ENCODE measurements around the gene STEAP1B. TPM values are rescaled to one million over a fixed set of nuclear protein-coding genes. Genes with fewer than 3 reads are reported as not detected.
A peak's percentile ranks its signal among the peaks of the same experiment; 100 is the strongest.
"Not testable (repeated sequence)": the region's sequence is repeated elsewhere in the genome, so short reads cannot be mapped to it uniquely, and the experiment has no call there.

STEAP1B gene
- total RNA-seq, 1 donor from 2014 or later, result 1.4 TPM

DNA sequence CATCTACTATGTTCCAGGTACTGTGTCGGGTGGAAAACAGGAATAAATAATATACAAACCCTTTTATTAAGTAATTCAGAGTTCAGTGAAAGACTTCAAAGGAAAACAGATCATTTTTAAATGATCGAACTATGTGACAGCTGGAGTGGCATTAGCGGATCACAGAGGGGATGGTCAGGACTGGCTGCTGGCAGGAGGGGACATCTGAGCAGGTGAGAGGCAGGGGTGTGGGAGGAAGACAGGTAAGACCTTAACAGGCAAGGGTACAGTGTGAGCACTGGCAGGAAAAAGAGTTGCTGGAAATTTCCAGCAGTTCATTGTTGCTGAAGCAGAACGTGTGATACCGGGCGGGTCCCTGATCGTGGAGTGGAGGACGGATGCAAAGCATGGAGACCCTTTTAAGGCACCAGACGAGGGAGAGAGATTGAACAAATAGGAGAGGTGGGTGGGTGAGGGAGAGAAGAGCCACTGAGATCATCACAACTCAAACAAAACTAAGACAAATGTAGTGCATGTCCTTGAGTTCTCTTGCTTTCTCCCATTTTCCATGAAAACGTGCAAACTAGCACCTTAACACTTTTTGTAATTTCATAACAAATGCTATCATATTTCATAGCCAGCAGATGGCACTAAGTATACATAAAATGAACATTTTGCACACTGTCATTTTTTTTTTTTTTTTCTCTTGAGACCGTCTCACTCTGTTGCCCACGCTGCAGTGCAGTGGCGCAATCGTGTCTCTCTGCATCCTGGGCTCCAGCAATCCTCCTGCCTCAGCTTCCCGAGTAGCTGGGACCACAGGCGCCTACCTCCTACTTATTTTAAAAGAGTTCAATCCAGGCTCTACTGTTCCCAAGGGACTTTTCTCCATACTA lies 23.7 kb upstream of the STEAP1B start:
- H3K27ac Mint-ChIP-seq (ENCODE audit: unreplicated experiment); H3K36me3 Mint-ChIP-seq (ENCODE audit: unreplicated experiment); DNase-seq (ENCODE audit: extremely low spot score, unreplicated experiment); H3K9me3 Mint-ChIP-seq (ENCODE audit: unreplicated experiment); H3K4me1 Mint-ChIP-seq (ENCODE audit: unreplicated experiment): not testable (repeated sequence)
- TF ChIP-seq, protein P1, sequence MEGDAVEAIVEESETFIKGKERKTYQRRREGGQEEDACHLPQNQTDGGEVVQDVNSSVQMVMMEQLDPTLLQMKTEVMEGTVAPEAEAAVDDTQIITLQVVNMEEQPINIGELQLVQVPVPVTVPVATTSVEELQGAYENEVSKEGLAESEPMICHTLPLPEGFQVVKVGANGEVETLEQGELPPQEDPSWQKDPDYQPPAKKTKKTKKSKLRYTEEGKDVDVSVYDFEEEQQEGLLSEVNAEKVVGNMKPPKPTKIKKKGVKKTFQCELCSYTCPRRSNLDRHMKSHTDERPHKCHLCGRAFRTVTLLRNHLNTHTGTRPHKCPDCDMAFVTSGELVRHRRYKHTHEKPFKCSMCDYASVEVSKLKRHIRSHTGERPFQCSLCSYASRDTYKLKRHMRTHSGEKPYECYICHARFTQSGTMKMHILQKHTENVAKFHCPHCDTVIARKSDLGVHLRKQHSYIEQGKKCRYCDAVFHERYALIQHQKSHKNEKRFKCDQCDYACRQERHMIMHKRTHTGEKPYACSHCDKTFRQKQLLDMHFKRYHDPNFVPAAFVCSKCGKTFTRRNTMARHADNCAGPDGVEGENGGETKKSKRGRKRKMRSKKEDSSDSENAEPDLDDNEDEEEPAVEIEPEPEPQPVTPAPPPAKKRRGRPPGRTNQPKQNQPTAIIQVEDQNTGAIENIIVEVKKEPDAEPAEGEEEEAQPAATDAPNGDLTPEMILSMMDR (IDR thresholded peaks at IDR 0.05), result peak; percentile 51
- Mint-ChIP-seq H3K27me3 (ENCODE audit: unreplicated experiment) (peaks cover 27% of the 10 kb centered on the region), H3K4me3 (ENCODE audit: unreplicated experiment) (peak overlapping the region; percentile 58)

DNA sequence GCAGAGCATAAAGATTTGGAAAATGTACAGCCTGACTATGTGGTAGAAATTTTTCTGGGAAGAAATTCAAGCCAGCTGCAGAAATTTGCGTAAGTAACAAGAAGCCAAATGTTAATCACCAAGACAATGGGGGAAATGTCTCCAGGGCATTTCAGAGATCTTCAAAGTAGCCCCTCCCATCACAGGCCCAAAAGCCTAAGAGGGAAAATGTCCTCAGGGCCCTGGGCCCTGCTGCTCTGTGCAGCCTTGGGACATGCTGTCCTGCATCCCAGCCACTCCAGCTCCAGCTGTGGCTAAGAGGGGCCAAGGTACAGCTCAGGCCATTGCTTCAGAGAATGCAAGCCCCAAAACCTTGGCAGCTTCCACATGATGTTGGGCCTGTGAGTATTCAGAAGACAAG lies 19.6 kb upstream of the STEAP1B start:
- not testable (repeated sequence) for H3K36me3 Mint-ChIP-seq (ENCODE audit: unreplicated experiment)

DNA sequence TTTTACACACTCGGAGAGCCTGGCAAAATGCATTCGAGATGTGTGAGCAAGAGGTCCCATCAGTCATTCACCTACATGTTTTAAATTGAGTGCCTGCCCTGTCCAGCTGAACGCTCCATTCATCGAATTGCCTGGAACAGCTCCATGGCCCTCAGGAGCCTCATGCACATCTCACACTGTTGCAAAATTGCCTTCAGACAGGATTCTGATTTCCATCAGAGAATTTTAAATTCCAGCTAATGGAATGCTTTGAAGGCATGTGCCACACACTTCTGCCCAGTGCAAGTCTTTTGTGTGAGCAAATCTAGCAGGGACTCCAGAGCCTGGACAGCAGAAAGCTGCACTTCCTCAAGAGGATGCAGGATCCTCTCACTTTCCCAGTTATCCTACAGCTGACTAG lies 17.0 kb upstream of the STEAP1B start:
- not testable (repeated sequence) for H3K4me3 Mint-ChIP-seq (ENCODE audit: unreplicated experiment); H3K27ac Mint-ChIP-seq (ENCODE audit: unreplicated experiment); H3K4me1 Mint-ChIP-seq (ENCODE audit: unreplicated experiment); H3K36me3 Mint-ChIP-seq (ENCODE audit: unreplicated experiment); H3K9me3 Mint-ChIP-seq (ENCODE audit: unreplicated experiment); DNase-seq (ENCODE audit: extremely low spot score, unreplicated experiment)
- H3K27me3 Mint-ChIP-seq (ENCODE audit: unreplicated experiment), result peaks cover 29% of the 10 kb centered on the region

More for the DNA sequence above, 19.6 kb upstream of the STEAP1B start:
- H3K9me3 Mint-ChIP-seq (ENCODE audit: unreplicated experiment); H3K4me1 Mint-ChIP-seq (ENCODE audit: unreplicated experiment); H3K4me3 Mint-ChIP-seq (ENCODE audit: unreplicated experiment); DNase-seq (ENCODE audit: extremely low spot score, unreplicated experiment); H3K27ac Mint-ChIP-seq (ENCODE audit: unreplicated experiment): not testable (repeated sequence)
- H3K27me3 Mint-ChIP-seq (ENCODE audit: unreplicated experiment), result peaks cover 38% of the 10 kb centered on the region

DNA sequence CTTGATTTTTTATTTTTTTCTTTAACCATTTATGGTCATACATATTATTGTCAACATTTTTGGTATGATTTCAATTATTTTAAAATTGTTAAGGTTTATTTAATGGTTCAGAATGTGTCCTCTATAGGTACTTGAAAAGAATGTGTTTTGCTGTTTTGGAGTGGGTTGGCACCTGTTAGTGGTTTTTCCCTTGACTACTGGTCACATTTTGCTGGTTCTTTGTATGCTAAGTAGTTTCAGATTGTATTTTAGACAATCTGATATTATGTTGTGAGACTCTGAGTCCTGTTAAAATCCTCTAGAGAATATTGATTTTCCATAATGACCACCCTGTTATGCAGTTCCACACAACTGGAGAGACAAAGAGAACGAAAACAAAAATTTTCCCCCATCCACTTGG lies 15.0 kb upstream of the STEAP1B start:
- H3K36me3 Mint-ChIP-seq (ENCODE audit: unreplicated experiment); DNase-seq (ENCODE audit: extremely low spot score, unreplicated experiment); H3K27ac Mint-ChIP-seq (ENCODE audit: unreplicated experiment); H3K4me1 Mint-ChIP-seq (ENCODE audit: unreplicated experiment); H3K4me3 Mint-ChIP-seq (ENCODE audit: unreplicated experiment); H3K9me3 Mint-ChIP-seq (ENCODE audit: unreplicated experiment): not testable (repeated sequence)
- H3K27me3 Mint-ChIP-seq (ENCODE audit: unreplicated experiment), result peaks cover 22% of the 10 kb centered on the region

DNA sequence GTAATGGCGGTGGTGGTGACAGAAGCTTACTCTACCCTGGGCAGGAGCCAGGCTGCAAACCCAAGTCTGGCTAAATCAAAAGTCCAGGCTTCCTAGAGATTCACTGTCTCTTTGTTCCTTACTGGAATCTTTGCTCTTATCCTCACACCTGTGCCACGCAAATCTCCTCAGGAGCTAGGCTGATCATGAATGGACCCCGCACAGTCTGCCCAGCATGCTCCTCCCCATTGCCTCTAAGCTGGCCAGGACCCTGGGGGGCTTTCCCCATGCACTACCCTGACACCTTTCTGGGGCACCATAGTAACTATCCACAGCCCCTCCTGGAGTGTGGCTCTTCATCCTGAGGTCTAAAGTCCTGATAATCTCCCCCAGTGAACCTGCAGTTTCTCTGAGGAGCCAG lies 7.3 kb upstream of the STEAP1B start:
- not testable (repeated sequence) for H3K36me3 Mint-ChIP-seq (ENCODE audit: unreplicated experiment); H3K4me3 Mint-ChIP-seq (ENCODE audit: unreplicated experiment); DNase-seq (ENCODE audit: extremely low spot score, unreplicated experiment); H3K9me3 Mint-ChIP-seq (ENCODE audit: unreplicated experiment); H3K27ac Mint-ChIP-seq (ENCODE audit: unreplicated experiment); H3K4me1 Mint-ChIP-seq (ENCODE audit: unreplicated experiment)
- H3K27me3 Mint-ChIP-seq (ENCODE audit: unreplicated experiment), result peaks cover 30% of the 10 kb centered on the region

DNA sequence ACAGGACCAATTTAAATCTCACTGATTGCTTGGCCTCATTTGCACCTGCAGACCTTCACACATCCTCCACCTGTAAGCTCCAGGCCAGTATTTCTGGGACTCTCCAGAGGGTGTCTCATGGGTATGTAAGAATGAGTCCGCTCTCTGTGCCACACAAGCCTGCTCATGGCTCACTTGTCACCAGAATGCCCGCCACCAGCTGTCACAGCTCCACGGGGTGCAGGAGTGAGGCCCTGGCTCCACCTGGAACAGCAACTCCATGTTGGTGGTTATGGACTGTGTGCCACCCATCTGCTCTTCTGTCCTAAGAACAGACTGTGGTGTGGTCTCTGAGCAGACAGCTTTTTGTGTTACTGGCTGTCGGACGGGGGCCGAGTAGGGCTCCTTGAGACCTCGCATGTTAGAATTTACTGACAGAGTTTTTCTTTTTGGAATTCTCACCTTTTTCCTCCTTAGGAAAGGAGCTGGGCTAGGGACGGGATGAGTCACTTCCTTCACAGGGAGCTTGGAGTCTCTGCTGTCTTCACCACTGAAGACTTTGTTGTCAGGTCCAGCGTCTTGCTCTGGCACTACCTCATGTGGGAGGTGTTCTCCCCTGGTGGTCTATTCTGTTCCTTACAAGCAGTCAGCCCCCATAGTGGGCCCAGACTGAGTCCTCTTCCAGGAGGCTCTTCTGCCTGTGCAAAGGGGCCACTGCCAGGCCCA lies 6.5 kb upstream of the STEAP1B start:
- H3K9me3 Mint-ChIP-seq (ENCODE audit: unreplicated experiment); DNase-seq (ENCODE audit: extremely low spot score, unreplicated experiment); H3K27ac Mint-ChIP-seq (ENCODE audit: unreplicated experiment); H3K4me3 Mint-ChIP-seq (ENCODE audit: unreplicated experiment); H3K4me1 Mint-ChIP-seq (ENCODE audit: unreplicated experiment); H3K36me3 Mint-ChIP-seq (ENCODE audit: unreplicated experiment): not testable (repeated sequence)
- peaks cover 31% of the 10 kb centered on the region for H3K27me3 Mint-ChIP-seq (ENCODE audit: unreplicated experiment)

DNA sequence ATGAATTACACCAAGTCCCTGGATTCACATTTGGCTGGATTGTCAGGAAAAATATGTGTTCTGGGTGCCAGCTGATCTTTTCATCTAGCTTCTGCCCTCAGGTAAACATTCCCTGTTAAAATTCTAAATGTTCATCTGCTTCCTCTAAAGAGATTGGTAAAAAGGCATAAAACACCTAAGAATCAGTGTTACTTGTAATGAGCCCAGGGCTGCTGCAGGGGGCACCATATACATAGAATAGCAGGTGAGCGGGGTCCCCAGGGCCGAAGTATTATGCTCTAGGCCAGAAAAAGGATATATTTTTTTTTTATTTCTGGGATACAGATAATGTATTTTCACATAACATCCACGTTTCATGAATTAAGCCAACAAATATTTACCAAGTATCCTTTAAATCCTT lies 4.5 kb upstream of the STEAP1B start:
- not testable (repeated sequence) for H3K4me3 Mint-ChIP-seq (ENCODE audit: unreplicated experiment); H3K4me1 Mint-ChIP-seq (ENCODE audit: unreplicated experiment)
- TF ChIP-seq, protein P1 (IDR thresholded peaks at IDR 0.05), result peak; percentile 46

DNA sequence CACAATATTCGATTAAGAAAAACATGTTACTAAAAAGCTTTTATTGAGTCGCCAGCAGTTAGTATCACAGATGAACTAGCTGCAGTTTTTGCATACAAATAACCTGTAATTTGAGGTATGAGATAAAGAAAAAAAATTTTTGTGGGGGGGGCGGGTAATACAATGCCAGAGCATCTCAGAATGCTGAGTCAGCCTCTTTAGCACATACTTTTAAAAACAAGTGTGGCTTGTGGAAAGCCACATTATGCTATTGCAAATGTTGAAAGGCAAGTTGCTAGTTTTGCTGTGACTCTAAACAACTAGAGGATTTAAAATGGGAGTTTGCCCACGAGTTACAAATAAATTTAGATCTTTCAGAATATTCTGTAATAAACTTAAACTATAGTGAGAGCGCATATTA lies 2.1 kb upstream of the STEAP1B start:
- not testable (repeated sequence) for H3K27ac Mint-ChIP-seq (ENCODE audit: unreplicated experiment); H3K4me3 Mint-ChIP-seq (ENCODE audit: unreplicated experiment); H3K36me3 Mint-ChIP-seq (ENCODE audit: unreplicated experiment); DNase-seq (ENCODE audit: extremely low spot score, unreplicated experiment); H3K9me3 Mint-ChIP-seq (ENCODE audit: unreplicated experiment)
- Mint-ChIP-seq H3K27me3 (ENCODE audit: unreplicated experiment) (peaks cover 18% of the 10 kb centered on the region), H3K4me1 (ENCODE audit: unreplicated experiment) (peaks cover 11% of the 10 kb centered on the region)

More for the DNA sequence above, 4.5 kb upstream of the STEAP1B start:
- H3K36me3 Mint-ChIP-seq (ENCODE audit: unreplicated experiment); H3K9me3 Mint-ChIP-seq (ENCODE audit: unreplicated experiment); H3K27ac Mint-ChIP-seq (ENCODE audit: unreplicated experiment); DNase-seq (ENCODE audit: extremely low spot score, unreplicated experiment): not testable (repeated sequence)
- H3K27me3 Mint-ChIP-seq (ENCODE audit: unreplicated experiment), result peaks cover 27% of the 10 kb centered on the region

Data from osteocyte (in vitro differentiated cells).